ENCODE results near the gene CEBPE.

The CEBPE gene

DNA sequence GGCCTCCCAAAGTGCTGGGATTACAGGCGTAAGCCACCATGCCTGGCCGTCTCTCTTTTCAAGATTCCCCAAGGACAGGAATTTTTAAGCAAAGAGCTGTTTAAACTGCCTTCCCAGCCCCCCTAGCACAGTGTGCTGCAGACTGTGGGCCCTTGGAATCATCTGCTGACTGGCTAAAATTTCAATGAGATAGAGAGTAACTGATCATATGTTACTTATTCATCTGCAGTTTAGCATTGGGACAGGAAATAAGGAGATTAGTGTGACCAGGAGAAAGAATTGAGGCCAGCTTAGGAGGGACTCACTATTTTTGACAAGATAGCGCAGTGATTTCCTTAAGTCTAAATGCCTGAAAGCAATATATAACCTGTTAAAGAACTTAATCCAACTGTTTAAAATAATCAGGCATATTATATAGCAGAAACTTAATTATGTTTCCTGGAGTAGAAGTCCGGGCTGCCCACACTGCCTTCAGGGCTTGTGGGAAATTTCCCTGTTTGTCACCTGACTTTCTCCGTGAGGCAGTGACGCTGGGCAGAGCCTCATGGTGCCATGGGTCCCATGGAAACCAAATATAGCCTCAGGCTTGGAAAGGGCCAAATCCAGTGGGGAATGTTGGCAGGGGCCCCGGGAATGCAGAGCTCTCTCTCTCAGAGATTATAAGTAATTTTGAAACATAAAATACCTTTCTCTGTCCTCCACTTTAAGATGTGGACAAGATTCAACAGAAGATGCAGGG, 22.8 kb upstream of the CEBPE start (continued):
- TF ChIP-seq, protein P1, sequence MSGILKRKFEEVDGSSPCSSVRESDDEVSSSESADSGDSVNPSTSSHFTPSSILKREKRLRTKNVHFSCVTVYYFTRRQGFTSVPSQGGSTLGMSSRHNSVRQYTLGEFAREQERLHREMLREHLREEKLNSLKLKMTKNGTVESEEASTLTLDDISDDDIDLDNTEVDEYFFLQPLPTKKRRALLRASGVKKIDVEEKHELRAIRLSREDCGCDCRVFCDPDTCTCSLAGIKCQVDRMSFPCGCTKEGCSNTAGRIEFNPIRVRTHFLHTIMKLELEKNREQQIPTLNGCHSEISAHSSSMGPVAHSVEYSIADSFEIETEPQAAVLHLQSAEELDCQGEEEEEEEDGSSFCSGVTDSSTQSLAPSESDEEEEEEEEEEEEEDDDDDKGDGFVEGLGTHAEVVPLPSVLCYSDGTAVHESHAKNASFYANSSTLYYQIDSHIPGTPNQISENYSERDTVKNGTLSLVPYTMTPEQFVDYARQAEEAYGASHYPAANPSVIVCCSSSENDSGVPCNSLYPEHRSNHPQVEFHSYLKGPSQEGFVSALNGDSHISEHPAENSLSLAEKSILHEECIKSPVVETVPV (CRISPR knock-in tag; IDR thresholded peaks at IDR 0.05): no peak
- TF ChIP-seq, protein P2, sequence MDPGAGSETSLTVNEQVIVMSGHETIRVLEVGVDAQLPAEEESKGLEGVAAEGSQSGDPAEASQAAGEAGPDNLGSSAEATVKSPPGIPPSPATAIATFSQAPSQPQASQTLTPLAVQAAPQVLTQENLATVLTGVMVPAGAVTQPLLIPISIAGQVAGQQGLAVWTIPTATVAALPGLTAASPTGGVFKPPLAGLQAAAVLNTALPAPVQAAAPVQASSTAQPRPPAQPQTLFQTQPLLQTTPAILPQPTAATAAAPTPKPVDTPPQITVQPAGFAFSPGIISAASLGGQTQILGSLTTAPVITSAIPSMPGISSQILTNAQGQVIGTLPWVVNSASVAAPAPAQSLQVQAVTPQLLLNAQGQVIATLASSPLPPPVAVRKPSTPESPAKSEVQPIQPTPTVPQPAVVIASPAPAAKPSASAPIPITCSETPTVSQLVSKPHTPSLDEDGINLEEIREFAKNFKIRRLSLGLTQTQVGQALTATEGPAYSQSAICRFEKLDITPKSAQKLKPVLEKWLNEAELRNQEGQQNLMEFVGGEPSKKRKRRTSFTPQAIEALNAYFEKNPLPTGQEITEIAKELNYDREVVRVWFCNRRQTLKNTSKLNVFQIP (CRISPR knock-in tag; IDR thresholded peaks at IDR 0.05; ENCODE audit: borderline replicate concordance, low read depth): no peak

DNA sequence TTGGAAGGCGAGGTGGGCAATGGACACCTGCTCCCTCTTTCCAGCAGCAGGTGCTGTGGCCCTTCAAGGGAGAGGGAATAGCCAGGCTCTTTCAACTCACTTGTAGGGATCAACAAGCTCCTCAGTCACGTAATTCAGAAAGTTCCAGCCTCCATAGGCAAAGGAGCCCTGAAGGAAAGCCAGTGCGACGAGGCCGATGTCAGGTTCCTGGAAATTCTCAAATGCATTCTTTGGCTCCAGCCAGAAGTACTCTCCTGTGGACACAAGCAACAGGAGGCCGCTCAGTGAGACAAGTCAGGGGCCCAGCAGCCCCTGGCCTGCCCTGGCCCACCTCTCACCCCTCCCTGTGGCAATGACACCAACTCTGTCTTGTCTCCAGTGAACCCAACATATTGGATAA, 21.3 kb upstream of the CEBPE start:
- no peak for ATAC-seq
- TF ChIP-seq RARB (CRISPR knock-in tag; IDR thresholded peaks at IDR 0.05) (no peak), ESRRG (CRISPR knock-in tag; IDR thresholded peaks at IDR 0.05) (no peak), TOX (CRISPR knock-in tag; IDR thresholded peaks at IDR 0.05; ENCODE audit: borderline replicate concordance) (no peak), TCF4 (CRISPR knock-in tag; IDR thresholded peaks at IDR 0.05; ENCODE audit: borderline replicate concordance) (no peak)

DNA sequence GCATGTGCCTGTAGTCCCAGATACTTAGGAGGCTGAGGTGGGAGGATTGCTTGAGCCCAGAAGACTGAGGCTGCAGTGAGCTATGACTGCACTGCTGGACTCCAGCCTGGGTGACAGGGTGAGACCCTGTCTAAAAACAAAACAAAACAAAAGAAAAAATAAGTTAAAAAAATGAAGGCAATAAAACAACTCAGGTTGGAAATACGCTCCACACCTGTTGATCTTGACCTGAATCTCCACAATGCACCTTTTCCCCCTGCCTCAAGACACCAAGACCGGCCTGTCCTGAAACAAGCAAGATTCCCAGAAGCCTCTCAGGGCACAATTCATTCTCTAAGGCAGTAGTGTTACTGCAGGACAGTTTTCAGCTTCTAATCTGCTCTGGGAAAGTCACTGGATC, 20.8 kb upstream of the CEBPE start:
- no peak for ATAC-seq
- TF ChIP-seq ESRRG (CRISPR knock-in tag; IDR thresholded peaks at IDR 0.05) (no peak), TCF4 (CRISPR knock-in tag; IDR thresholded peaks at IDR 0.05; ENCODE audit: borderline replicate concordance) (no peak), ZFP30 (CRISPR knock-in tag; IDR thresholded peaks at IDR 0.05) (no peak), RARB (CRISPR knock-in tag; IDR thresholded peaks at IDR 0.05) (no peak), SNAI2 (CRISPR knock-in tag; IDR thresholded peaks at IDR 0.05) (no peak), TOX (CRISPR knock-in tag; IDR thresholded peaks at IDR 0.05; ENCODE audit: borderline replicate concordance) (no peak)
- TF ChIP-seq, protein P3, sequence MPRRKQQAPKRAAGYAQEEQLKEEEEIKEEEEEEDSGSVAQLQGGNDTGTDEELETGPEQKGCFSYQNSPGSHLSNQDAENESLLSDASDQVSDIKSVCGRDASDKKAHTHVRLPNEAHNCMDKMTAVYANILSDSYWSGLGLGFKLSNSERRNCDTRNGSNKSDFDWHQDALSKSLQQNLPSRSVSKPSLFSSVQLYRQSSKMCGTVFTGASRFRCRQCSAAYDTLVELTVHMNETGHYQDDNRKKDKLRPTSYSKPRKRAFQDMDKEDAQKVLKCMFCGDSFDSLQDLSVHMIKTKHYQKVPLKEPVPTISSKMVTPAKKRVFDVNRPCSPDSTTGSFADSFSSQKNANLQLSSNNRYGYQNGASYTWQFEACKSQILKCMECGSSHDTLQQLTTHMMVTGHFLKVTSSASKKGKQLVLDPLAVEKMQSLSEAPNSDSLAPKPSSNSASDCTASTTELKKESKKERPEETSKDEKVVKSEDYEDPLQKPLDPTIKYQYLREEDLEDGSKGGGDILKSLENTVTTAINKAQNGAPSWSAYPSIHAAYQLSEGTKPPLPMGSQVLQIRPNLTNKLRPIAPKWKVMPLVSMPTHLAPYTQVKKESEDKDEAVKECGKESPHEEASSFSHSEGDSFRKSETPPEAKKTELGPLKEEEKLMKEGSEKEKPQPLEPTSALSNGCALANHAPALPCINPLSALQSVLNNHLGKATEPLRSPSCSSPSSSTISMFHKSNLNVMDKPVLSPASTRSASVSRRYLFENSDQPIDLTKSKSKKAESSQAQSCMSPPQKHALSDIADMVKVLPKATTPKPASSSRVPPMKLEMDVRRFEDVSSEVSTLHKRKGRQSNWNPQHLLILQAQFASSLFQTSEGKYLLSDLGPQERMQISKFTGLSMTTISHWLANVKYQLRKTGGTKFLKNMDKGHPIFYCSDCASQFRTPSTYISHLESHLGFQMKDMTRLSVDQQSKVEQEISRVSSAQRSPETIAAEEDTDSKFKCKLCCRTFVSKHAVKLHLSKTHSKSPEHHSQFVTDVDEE (CRISPR knock-in tag; IDR thresholded peaks at IDR 0.05): no peak
- TF ChIP-seq, protein P4, sequence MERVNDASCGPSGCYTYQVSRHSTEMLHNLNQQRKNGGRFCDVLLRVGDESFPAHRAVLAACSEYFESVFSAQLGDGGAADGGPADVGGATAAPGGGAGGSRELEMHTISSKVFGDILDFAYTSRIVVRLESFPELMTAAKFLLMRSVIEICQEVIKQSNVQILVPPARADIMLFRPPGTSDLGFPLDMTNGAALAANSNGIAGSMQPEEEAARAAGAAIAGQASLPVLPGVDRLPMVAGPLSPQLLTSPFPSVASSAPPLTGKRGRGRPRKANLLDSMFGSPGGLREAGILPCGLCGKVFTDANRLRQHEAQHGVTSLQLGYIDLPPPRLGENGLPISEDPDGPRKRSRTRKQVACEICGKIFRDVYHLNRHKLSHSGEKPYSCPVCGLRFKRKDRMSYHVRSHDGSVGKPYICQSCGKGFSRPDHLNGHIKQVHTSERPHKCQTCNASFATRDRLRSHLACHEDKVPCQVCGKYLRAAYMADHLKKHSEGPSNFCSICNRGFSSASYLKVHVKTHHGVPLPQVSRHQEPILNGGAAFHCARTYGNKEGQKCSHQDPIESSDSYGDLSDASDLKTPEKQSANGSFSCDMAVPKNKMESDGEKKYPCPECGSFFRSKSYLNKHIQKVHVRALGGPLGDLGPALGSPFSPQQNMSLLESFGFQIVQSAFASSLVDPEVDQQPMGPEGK (CRISPR knock-in tag; IDR thresholded peaks at IDR 0.05; ENCODE audit: borderline replicate concordance): no peak
- TF ChIP-seq, protein P2 (CRISPR knock-in tag; IDR thresholded peaks at IDR 0.05; ENCODE audit: borderline replicate concordance, low read depth): no peak
- TF ChIP-seq, protein P5, sequence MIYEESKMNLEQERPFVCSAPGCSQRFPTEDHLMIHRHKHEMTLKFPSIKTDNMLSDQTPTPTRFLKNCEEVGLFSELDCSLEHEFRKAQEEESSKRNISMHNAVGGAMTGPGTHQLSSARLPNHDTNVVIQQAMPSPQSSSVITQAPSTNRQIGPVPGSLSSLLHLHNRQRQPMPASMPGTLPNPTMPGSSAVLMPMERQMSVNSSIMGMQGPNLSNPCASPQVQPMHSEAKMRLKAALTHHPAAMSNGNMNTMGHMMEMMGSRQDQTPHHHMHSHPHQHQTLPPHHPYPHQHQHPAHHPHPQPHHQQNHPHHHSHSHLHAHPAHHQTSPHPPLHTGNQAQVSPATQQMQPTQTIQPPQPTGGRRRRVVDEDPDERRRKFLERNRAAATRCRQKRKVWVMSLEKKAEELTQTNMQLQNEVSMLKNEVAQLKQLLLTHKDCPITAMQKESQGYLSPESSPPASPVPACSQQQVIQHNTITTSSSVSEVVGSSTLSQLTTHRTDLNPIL (CRISPR knock-in tag; IDR thresholded peaks at IDR 0.05; ENCODE audit: low read depth): no peak

DNA sequence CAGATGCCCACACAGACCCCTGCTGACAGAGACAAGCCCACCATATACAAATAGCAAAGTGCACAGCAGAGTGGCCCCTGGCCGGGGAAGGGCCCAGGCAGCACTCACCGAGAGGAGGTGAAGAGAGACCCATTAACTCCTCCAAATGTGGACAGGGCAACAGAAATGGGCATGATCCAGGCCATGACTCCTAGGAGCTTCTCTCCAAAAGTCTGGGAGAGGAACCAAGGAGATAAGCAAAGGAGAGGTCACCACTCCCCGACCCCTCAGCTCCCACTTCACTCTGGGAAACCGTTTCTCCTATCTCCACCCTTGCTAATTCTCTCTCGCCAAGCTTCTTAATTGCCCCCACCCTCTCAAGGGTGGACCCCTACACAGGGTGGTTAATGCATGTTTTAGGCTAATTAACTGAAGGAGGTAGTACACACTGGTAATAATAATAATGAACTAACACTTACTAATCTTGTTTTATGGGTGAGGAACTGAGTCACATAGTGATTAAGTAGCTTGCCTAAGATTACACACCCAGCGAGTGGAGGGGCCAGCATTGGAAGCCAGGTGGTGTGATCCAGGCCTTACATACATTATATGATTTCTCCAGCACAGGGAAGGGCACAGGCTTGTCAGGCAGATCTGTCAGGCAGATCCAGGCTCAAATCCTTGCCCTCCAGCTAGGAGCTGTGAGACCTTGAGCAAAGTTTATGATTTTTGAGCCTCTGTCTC, 18.9 kb upstream of the CEBPE start:
- no peak for ATAC-seq
- TF ChIP-seq ZFP3 (CRISPR knock-in tag; IDR thresholded peaks at IDR 0.05) (no peak), ZFP30 (CRISPR knock-in tag; IDR thresholded peaks at IDR 0.05) (no peak), CSDC2 (CRISPR knock-in tag; IDR thresholded peaks at IDR 0.05) (no peak), SNAI2 (CRISPR knock-in tag; IDR thresholded peaks at IDR 0.05) (no peak), ZNF565 (CRISPR knock-in tag; conservative IDR thresholded peaks at IDR 0.05; ENCODE audit: low read depth) (no peak)
- TF ChIP-seq, protein P1 (CRISPR knock-in tag; IDR thresholded peaks at IDR 0.05): no peak
- TF ChIP-seq, protein P5 (CRISPR knock-in tag; IDR thresholded peaks at IDR 0.05; ENCODE audit: low read depth): no peak
- TF ChIP-seq, protein P2 (CRISPR knock-in tag; IDR thresholded peaks at IDR 0.05; ENCODE audit: borderline replicate concordance, low read depth): no peak
